ENCODE data around the gene FAM83B. TPM values are rescaled to one million over a fixed set of nuclear protein-coding genes. Genes with fewer than 3 reads are reported as not detected.

The FAM83B gene
- total and polyA plus RNA-seq, 10 of the 15 experiments (the other 5 are each of a cell fraction or from before 2014, with no cell fraction given) = 0.05 TPM; not detected in 9

- TF ChIP-seq SP1 (IDR thresholded peaks at IDR 0.05; ENCODE audit: low read depth, low read length) (no peak), ZNF622 (IDR thresholded peaks at IDR 0.05) (no peak), NR2F1 (conservative IDR thresholded peaks at IDR 0.05) (no peak), CHD2 (IDR thresholded peaks at IDR 0.05; ENCODE audit: borderline replicate concordance, low read depth, low read length) (no peak), CHD1 (IDR thresholded peaks at IDR 0.05; ENCODE audit: low read depth, low read length) (no peak), RB1 (IDR thresholded peaks at IDR 0.05; ENCODE audit: borderline replicate concordance) (no peak), TCF12 (IDR thresholded peaks at IDR 0.05; ENCODE audit: low read depth, low read length) (no peak), CREB1 (IDR thresholded peaks at IDR 0.05; ENCODE audit: low read depth) (no peak), PRDM15 (CRISPR knock-in tag; IDR thresholded peaks at IDR 0.05) (no peak), BRCA1 (IDR thresholded peaks at IDR 0.05; ENCODE audit: low read depth, low read length) (no peak), NR2C2 (IDR thresholded peaks at IDR 0.05; ENCODE audit: borderline replicate concordance, control insufficient read depth, insufficient read length, low read depth) (no peak), ATF7 (IDR thresholded peaks at IDR 0.05; ENCODE audit: low read depth) (no peak), LARP7 (IDR thresholded peaks at IDR 0.05) (no peak), YY1 (IDR thresholded peaks at IDR 0.05; ENCODE audit: low read depth, low read length) (no peak)
- TF ChIP-seq, protein P1, sequence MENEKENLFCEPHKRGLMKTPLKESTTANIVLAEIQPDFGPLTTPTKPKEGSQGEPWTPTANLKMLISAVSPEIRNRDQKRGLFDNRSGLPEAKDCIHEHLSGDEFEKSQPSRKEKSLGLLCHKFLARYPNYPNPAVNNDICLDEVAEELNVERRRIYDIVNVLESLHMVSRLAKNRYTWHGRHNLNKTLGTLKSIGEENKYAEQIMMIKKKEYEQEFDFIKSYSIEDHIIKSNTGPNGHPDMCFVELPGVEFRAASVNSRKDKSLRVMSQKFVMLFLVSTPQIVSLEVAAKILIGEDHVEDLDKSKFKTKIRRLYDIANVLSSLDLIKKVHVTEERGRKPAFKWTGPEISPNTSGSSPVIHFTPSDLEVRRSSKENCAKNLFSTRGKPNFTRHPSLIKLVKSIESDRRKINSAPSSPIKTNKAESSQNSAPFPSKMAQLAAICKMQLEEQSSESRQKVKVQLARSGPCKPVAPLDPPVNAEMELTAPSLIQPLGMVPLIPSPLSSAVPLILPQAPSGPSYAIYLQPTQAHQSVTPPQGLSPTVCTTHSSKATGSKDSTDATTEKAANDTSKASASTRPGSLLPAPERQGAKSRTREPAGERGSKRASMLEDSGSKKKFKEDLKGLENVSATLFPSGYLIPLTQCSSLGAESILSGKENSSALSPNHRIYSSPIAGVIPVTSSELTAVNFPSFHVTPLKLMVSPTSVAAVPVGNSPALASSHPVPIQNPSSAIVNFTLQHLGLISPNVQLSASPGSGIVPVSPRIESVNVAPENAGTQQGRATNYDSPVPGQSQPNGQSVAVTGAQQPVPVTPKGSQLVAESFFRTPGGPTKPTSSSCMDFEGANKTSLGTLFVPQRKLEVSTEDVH (IDR thresholded peaks at IDR 0.05; ENCODE audit: low read depth, partially characterized antibody) = no peak
- TF ChIP-seq, protein P2, sequence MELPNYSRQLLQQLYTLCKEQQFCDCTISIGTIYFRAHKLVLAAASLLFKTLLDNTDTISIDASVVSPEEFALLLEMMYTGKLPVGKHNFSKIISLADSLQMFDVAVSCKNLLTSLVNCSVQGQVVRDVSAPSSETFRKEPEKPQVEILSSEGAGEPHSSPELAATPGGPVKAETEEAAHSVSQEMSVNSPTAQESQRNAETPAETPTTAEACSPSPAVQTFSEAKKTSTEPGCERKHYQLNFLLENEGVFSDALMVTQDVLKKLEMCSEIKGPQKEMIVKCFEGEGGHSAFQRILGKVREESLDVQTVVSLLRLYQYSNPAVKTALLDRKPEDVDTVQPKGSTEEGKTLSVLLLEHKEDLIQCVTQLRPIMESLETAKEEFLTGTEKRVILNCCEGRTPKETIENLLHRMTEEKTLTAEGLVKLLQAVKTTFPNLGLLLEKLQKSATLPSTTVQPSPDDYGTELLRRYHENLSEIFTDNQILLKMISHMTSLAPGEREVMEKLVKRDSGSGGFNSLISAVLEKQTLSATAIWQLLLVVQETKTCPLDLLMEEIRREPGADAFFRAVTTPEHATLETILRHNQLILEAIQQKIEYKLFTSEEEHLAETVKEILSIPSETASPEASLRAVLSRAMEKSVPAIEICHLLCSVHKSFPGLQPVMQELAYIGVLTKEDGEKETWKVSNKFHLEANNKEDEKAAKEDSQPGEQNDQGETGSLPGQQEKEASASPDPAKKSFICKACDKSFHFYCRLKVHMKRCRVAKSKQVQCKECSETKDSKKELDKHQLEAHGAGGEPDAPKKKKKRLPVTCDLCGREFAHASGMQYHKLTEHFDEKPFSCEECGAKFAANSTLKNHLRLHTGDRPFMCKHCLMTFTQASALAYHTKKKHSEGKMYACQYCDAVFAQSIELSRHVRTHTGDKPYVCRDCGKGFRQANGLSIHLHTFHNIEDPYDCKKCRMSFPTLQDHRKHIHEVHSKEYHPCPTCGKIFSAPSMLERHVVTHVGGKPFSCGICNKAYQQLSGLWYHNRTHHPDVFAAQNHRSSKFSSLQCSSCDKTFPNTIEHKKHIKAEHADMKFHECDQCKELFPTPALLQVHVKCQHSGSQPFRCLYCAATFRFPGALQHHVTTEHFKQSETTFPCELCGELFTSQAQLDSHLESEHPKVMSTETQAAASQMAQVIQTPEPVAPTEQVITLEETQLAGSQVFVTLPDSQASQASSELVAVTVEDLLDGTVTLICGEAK (IDR thresholded peaks at IDR 0.05; ENCODE audit: borderline replicate concordance) = no peak
- H2AFZ ChIP-seq (ENCODE audit: control insufficient read depth, low read depth, low read length) = no peak overlapping the region
- in situ Hi-C loops (cut with MboI) (no loop called here), intact Hi-C loops (cut with micrococcal nuclease; ENCODE audit: unreplicated experiment) (no loop called here)
- no peaks in the 10 kb centered on the region for H3K36me3 ChIP-seq (ENCODE audit: control insufficient read depth in 2 of 2, insufficient read depth in 2 of 2, low read length in 1 of 2)
- ChIA-PET SMC1A (ENCODE audit: uncharacterized antibody, unreplicated experiment) (no interaction called here), CTCF (no interaction called here), RAD21 (ENCODE audit: unreplicated experiment) (no interaction called here), POLR2A (no interaction called here)
- no TSS peak for BruUV-seq (replicated peaks)
- FAIRE-seq (no peak), ATAC-seq (no peak), DNase-seq (ENCODE audit: low read depth, low spot score) (no peak)
- H3K27me3 ChIP-seq (replicated peaks in 1 of 2; ENCODE audit: control insufficient read depth in 2 of 2, insufficient read depth in 2 of 2, low read length in 1 of 2) = no peaks in the 10 kb centered on the region
- no peaks in the 10 kb centered on the region for H3K9me3 ChIP-seq (replicated peaks; ENCODE audit: control insufficient read depth, insufficient read depth, low read length)
- H3K27ac ChIP-seq (ENCODE audit: control insufficient read depth, insufficient read depth) = no peak overlapping the region
- no peaks in the 10 kb centered on the region for H3K4me1 ChIP-seq (ENCODE audit: control insufficient read depth, insufficient read depth, low read length)
- no peaks in the 10 kb centered on the region for H4K20me1 ChIP-seq (ENCODE audit: control insufficient read depth, insufficient read depth)
- no peak overlapping the region for H3K9ac ChIP-seq (ENCODE audit: control insufficient read depth, insufficient read depth, low read length)
- 0% methylated on average over 1 of the region's 1 CpG for WGBS (ENCODE audit: insufficient coverage, insufficient replicate concordance, low lambda C conversion rate, missing lambda C conversion rate)
- H3K4me3 ChIP-seq = no peak overlapping the region
- H3K4me2 ChIP-seq (ENCODE audit: control insufficient read depth, insufficient read depth) = no peak overlapping the region
- H3K79me2 ChIP-seq (ENCODE audit: control insufficient read depth, insufficient read depth, low read length) = no peaks in the 10 kb centered on the region
These were observed 47.2 kb downstream of the FAM83B start for GRCh38 chr6:54893818-54894217.

Data from GM12878 (cell line).